Measurements from ENCODE around the gene DNM2. TPM values are rescaled to one million over a fixed set of nuclear protein-coding genes. Genes with fewer than 3 reads are reported as not detected.

The DNM2 gene
- 87.8 and 88.8 TPM in 2 replicates for total RNA-seq

GRCh38 chr19:10717356-10718204 is at the start of gene DNM2:
Gene DNM2 (plus strand): TSS chr19:10718079. CDS start chr19:10718243, 164 bp downstream.

GRCh38 chr19:10835754-10836478 is 118.0 kb downstream of the DNM2 start, which contains the start of gene TMED1:
Gene TMED1 (minus strand): TSS chr19:10836212. CDS start chr19:10836191, 21 bp downstream.

GRCh38 chr19:10848230-10848856 is 130.5 kb downstream of the DNM2 start, which contains the start of gene C19orf38:
Gene C19orf38 (plus strand): TSS chr19:10848415. CDS start chr19:10848509, 94 bp downstream.

GRCh38 chr19:10870955-10871603 is 153.2 kb downstream of the DNM2 start, which contains the start of gene CARM1:
Gene CARM1 (plus strand): TSS chr19:10871553. CDS start chr19:10871703, 150 bp downstream.

Other genes starting within 250 kb of the DNM2 start
- 78.4 and 78.9 TPM in 2 replicates for gene KEAP1, start 214.7 kb upstream of the DNM2 start, total RNA-seq
- 0.11 TPM in 1 of 2 replicates, not detected in the other for gene S1PR5, start 200.6 kb upstream of the DNM2 start, total RNA-seq
- gene ATG4D, start 174.2 kb upstream of the DNM2 start, total RNA-seq = 5.9 and 6.0 TPM in 2 replicates
- 5.7 and 8.4 TPM in 2 replicates for gene KRI1, start 152.1 kb upstream of the DNM2 start, total RNA-seq
- 3.6 and 11.1 TPM in 2 replicates for gene CDKN2D, start 149.1 kb upstream of the DNM2 start, total RNA-seq
- gene AP1M2, start 130.8 kb upstream of the DNM2 start, total RNA-seq = under 0.01 TPM in 1 of 2 replicates, not detected in the other
- 61.0 and 69.5 TPM in 2 replicates for gene SLC44A2, start 92.5 kb upstream of the DNM2 start, total RNA-seq
- 73.7 and 99.6 TPM in 2 replicates for gene ILF3, start 63.7 kb upstream of the DNM2 start, total RNA-seq
- 15.7 and 23.8 TPM in 2 replicates for gene QTRT1, start 16.6 kb upstream of the DNM2 start, total RNA-seq
- gene TMED1, start 118.1 kb downstream of the DNM2 start, total RNA-seq = 42.8 and 48.3 TPM in 2 replicates
- gene C19orf38, start 130.3 kb downstream of the DNM2 start, total RNA-seq = 0.11 TPM in 1 of 2 replicates, not detected in the other
- gene CARM1, start 153.5 kb downstream of the DNM2 start, total RNA-seq = 16.3 and 18.0 TPM in 2 replicates
- gene YIPF2, start 210.6 kb downstream of the DNM2 start, total RNA-seq = 58.5 and 78.9 TPM in 2 replicates
- 32.2 and 32.3 TPM in 2 replicates for gene TIMM29, start 210.7 kb downstream of the DNM2 start, total RNA-seq
- 36.7 and 40.3 TPM in 2 replicates for gene SMARCA4, start 243.0 kb downstream of the DNM2 start, total RNA-seq

Data from dermis lymphatic vessel endothelial cell (primary cell).